AG09319 (cell line): Measurements from ENCODE around the gene ACOT11.

Experiments used
- DNase-seq: peaks from one replicate; pipeline ENCODE4 v3.0.0-alpha.2; 2010; ENCODE audit warnings: low read depth; ENCODE audit errors: extremely low read depth
- CTCF ChIP-seq: IDR thresholded peaks from 2 replicates; pipeline ENCODE4 v1.5.1; 2011; ENCODE audit warnings: low read depth, mild to moderate bottlenecking, inconsistent platforms, low read length, moderate library complexity

Gene ACOT11

GRCh38 chr1:54548389-54549044 lies 489 bp downstream of the ACOT11 start:
- TF ChIP-seq CTCF = no peak
- no peak for DNase-seq

DNA sequence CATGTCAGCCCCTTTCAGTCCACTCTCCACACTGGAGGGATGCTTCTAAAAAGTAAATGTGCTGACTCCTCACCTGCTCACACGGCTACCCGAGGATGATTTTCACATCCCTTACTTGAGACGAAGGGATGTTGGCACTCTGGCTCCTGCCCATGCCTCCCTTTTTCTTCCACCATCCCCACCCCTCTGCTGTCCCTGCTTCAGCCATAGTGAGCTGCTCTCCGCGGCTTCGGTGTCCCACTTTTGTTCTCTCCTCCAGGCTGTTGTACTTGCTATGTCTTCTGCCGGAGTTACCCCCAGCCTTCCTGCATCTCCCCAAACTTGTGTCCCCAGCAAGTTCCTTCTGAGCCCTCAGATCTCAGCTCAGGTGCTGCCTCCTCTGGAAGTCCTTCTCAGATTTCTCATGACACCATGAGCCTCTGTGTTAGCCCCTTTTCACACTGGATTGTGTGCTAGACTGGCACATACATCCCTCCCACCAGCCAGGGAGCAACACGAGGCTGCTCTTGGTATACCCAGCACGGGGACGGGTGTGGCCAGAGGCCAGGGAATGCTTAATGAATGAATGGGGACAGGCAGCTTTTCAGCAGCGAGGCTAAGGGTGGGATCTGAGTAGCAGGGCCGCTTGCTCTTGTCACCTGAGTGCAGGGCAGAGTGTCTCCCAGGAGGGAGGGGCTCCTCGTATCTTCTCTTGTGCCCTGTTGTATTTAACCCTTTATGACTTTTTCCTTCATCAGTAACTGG lies 1.3 kb downstream of the ACOT11 start:
- DNase-seq = no peak
- no peak for TF ChIP-seq CTCF

- no peak for DNase-seq
- no peak for TF ChIP-seq CTCF
Observed at GRCh38 chr1:54551891-54552290, 3.9 kb downstream of the ACOT11 start.

GRCh38 chr1:54553602-54554313 lies 5.7 kb downstream of the ACOT11 start:
- DNase-seq = no peak
- TF ChIP-seq CTCF = no peak

GRCh38 chr1:54556110-54556509 lies 8.1 kb downstream of the ACOT11 start:
- DNase-seq = no peak
- no peak for TF ChIP-seq CTCF

GRCh38 chr1:54557671-54558355 lies 9.8 kb downstream of the ACOT11 start:
- TF ChIP-seq CTCF = no peak
- no peak for DNase-seq
